HG03103 (cell line): Measurements from ENCODE around the gene MPHOSPH8.

Experiments used
- ATAC-seq: cut with Tn5 transposase; IDR thresholded peaks from one replicate; pipeline ENCODE4 v1.9.1; 2021; ENCODE audit warnings: low read depth; ENCODE audit not compliant: unreplicated experiment

The MPHOSPH8 gene, protein sequence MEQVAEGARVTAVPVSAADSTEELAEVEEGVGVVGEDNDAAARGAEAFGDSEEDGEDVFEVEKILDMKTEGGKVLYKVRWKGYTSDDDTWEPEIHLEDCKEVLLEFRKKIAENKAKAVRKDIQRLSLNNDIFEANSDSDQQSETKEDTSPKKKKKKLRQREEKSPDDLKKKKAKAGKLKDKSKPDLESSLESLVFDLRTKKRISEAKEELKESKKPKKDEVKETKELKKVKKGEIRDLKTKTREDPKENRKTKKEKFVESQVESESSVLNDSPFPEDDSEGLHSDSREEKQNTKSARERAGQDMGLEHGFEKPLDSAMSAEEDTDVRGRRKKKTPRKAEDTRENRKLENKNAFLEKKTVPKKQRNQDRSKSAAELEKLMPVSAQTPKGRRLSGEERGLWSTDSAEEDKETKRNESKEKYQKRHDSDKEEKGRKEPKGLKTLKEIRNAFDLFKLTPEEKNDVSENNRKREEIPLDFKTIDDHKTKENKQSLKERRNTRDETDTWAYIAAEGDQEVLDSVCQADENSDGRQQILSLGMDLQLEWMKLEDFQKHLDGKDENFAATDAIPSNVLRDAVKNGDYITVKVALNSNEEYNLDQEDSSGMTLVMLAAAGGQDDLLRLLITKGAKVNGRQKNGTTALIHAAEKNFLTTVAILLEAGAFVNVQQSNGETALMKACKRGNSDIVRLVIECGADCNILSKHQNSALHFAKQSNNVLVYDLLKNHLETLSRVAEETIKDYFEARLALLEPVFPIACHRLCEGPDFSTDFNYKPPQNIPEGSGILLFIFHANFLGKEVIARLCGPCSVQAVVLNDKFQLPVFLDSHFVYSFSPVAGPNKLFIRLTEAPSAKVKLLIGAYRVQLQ

DNA sequence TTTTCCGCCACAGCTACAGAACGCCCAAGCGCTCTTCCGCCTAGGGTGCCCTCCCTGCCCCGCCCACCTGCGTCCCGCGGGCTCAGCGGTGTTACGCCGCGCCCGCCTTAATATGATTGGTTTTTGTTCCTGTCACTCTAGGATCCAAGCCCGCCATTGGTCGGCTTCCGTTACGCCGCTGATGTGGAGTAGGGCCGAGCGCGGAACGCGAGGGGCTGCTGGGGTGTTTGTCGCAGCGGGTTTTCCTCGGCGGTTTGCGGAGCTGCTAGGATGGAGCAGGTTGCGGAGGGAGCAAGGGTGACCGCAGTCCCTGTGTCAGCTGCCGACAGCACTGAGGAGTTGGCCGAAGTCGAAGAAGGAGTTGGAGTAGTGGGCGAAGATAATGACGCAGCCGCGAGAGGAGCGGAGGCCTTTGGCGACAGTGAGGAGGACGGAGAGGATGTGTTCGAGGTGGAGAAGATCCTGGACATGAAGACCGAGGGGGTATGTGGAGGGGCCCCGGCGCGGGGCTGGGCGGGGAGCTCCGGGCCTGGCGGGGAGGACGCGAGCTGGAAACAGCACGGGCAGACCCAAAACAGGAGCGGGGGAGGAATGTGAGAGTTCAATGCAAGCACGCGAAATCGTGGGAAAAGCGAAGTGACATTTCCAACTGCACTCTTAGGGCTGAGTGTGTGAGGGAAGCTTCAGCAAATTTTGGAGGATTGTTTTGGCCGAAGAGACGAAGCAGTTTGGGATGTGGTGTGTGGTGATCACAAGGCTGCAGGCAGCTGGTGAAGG lies at the start of gene MPHOSPH8:
MPHOSPH8 (plus strand) TSS at position 181 of the 777 bp plus-strand sequence; CDS start at position 271, 90 bp downstream.
- ATAC-seq, result peak; percentile 96

DNA sequence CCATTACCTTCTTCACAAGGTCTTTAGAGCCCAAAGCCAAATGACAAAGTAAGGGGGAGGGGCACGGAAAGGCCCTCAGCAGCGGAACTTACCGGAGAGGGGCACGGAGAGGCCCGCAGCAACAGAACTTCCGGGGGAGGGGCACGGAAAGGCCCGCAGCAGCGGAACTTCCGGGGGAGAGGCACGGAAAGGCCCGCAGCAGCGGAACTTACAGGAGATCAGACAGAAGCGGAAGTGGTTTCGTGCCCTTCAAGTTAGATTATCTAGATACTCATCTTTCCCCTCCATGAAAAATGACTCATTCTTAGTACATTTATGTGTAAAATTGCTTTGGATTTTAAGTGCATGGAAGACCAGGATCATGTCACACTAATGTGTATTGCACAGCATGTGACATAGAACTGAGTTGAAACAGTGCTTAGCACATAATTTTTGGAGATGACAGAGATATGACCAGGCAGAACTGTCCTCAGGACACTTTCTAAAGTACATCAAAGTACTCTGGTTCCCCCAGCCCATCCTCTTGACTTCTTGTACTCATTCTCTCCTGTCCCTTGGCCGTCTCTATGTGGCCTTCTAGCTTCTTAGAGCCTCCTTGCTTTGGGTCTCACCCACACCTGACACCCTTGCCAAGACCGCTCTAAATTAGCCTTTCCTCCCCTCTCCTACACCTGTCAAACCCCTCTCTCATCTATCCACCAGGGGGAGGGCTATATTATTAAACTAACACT lies 46.4 kb upstream of the MPHOSPH8 start:
- ATAC-seq, result peak; percentile 69

DNA sequence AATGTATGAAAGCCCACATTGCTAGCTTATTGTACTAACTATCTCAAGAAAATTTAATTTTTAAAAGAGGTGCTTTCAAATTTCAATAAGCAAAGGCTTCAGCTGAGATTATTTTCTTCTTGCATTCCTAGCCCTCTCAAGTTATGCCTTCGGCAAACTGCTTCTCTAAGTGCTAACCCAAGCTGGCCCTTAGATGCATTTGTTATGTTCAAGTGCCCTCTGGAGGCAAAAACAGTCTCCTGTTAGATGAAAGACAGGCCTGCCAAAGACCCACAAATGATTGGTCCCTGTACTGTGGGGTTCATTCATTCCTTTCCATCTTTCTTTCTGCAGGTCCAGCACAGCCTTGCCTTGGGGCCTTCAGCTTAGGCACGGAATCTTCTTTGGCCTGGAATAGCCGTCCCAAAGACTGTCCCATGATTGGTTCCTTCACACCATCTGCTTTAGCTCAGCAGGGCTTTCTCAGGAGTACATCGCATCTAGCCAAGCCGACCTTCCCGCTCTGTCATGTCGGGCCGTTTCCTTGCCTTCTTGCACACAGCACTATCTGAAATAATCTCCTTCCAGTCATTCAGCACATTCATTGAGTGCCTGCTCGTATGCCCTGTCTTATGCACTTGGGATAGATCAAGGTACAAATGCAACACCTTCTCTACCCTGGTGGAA lies 45.7 kb upstream of the MPHOSPH8 start:
- ATAC-seq, result peak; percentile 57

DNA sequence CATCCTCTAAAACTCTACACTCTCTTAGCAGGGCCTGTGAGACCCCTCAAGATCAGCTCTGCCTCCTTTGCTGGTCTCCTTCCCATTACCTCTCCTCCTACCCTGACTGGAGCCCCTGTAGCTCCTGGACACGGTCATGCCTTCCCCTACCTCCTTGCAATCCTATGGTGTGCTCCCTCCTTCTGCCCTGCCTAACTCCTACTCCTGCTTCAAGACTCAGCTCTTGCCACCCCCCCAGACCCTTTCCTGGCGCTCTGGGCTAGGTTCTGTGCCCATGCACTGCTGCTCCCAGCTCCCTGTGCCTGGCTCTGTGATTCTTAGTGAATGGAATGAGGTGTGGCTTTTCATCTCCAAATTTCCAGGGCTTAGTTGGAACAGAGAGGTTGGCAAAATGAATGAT lies 44.1 kb upstream of the MPHOSPH8 start:
- no peak for ATAC-seq

DNA sequence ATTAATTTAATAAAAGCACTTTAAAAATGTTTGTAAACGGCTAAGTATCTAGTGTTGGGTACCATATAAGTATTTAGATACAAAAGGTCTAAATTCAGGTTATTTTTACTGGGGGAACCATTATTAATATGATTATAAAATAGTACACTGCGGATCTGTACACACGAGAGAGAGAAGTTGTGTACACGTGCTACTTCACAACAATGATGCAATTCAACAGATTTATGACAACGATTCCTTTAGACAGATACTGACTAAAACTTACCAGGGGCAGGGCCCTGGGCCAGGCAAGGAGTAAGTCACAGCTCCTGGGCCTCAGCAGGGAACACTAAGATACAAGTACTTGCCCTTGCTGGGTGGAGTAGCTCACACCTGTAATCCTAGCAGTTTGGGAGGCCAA lies 43.0 kb upstream of the MPHOSPH8 start:
- ATAC-seq, result no peak

DNA sequence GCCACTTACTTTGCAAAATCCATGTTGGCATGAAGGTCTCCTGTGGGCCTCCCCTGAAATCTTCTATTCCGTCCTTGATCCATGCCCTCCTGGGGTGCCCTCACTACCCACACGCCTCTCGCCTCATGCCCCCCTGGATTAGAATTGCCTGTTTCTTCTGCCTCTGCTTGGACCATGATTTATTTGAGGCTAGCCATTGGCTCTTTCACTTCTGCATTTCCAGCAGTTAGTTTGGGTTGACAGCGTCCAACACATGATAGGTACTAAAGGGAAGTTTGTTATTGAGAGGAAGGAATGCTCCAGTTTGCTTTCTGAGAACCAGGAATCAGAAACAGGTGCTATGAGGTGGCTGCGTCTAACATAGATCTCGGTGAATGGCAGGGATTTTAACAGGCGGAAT lies 41.6 kb upstream of the MPHOSPH8 start:
- ATAC-seq, result no peak

DNA sequence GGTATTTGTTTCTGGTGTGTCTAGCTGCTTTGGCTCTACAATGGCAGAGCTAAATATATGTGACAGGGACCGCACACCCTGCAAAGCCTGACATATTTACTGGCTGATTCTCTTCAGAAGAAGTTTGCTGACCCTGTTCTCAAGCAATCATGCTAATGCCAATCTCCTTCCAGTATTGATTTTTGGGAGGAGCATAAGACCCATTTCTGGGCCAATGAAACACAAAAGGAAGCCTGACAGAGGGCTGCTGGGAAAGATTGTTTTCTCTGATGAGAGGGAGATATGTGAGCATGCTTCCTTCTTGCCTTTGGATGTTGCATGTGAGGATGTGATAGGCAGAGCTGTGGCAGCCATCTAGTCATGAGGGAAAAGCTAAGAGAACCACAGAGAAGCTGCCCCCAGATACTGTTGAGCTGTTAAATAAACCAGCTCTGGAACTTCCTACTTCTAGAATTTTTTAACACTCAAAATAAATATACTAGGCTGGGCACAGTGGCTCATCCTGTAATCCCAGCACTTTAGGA lies 40.7 kb upstream of the MPHOSPH8 start:
- no peak for ATAC-seq

DNA sequence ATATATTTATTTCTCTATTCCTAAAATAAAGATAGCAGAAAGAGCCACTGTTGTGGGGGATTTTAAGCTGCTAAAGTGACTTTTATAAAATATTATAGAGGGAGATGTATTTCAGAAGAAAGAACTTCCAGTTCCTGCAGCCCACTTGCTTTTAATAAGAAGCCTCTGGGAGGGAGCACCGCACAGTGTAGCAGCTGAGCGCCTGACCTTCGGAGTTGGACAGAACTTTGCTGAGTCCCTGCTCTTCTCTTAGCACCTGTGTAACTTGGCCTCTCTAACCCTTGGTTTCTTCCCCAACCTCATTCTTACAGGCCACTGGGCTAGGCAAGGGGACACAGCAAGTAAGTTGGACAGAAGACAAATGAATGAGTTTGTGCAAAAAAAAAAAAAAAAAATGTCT lies 37.4 kb upstream of the MPHOSPH8 start:
- ATAC-seq, result no peak

DNA sequence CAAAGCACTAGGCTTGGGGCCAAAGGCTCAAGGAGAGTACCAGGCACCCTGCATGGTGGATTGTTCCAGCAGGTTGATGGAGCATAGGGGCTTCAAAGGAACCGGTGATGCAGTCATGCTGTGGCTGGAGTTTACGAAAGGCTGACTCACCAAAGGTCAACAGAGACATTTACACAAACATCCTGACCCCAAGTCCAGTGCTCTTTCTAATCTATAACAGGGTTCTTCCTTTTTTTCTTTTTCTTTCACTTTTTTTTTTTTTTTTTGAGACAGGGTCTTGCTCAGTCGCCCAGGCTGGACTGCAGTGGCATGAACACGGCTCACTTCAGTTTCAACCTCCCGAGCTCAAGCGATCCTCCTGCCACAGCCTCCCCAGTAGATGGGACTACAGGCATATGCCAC lies 36.5 kb upstream of the MPHOSPH8 start:
- no peak for ATAC-seq

DNA sequence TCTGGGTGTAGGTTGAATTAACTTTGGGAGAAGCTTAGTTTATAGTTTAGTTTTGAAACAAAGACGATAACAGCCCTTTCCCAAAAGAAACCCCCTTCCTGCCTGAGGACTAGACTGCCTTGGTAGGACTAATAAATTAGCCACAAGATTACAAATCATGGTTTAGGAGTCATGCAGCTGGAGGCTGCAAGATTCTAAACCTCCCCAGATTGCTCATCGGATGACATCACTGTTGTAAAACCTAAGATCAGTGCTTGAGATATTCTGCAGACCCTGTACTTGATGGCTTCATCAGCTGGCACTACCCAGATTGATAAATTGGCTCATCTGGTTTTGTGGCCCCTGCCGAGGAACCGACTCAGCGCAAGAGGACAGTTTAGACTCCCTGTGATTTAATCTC lies 35.9 kb upstream of the MPHOSPH8 start:
- ATAC-seq, result no peak

DNA sequence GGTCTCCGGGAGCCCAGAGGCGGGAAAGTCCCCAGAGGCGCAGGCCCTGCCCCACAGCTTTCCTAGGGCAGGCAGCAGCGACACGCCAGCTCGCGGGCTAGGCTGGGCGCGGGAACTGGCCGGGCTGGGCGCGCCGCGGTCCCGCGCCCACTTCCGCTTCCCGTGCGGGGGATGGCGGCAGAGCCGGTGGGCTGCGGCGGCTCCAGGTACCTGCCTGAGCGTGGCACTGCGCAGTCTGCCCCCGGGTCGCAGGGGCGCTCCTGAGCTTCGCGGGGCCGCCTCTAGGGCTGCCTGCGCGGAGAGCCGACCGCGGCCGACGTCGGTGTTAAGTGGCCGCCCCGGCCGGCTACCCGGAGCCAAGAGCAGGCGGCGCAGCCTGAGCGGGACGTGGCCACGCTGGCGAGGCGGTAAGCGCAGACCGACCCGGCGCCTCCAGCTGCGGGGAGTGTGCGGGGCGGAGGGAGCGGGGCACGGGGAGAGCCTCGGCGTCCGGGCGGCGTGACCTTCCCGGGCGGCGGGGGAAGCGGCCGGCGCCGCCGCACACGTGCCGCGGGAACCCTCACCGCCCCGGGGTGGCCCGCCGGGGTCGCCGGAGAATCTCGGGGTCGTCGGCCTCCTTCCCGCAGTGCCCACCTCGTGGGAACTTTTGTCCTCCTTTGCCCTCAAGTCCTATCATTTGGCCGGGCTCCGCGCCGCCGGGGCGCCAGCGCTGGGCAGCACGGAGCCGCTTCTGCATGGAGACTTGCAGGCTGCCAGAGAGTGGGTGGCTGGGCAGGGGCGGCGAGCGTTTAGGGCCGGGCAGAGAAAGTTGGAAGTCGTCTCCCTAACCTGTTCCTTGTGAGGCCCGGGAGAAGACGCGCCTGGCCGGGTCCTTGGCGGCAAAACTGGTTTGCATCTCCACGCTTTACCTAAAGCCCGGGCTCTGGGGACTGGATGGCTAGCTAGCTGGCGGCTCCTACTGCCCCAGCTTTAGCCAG lies 31.4 kb upstream of the MPHOSPH8 start:
- peak; percentile 79 for ATAC-seq

DNA sequence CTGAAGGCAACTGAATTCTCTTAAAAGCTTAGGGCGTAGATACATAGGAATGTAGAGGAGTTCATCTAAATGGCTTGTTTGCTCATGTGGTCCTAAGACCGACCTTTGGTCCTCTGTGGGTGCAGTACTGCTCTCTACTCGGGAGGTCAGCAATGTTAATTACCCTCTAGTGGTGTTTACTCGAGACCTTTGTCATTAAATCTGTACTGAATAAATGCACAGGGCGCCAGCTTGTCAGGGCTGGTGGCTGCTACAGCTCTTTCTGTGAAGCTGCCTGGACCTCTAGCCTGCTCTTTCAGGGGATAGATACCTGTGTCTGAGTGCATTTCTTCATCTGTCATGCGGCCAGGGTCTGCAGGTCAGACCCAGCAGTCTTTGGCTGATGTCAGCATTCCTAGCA lies 29.2 kb upstream of the MPHOSPH8 start:
- no peak for ATAC-seq

DNA sequence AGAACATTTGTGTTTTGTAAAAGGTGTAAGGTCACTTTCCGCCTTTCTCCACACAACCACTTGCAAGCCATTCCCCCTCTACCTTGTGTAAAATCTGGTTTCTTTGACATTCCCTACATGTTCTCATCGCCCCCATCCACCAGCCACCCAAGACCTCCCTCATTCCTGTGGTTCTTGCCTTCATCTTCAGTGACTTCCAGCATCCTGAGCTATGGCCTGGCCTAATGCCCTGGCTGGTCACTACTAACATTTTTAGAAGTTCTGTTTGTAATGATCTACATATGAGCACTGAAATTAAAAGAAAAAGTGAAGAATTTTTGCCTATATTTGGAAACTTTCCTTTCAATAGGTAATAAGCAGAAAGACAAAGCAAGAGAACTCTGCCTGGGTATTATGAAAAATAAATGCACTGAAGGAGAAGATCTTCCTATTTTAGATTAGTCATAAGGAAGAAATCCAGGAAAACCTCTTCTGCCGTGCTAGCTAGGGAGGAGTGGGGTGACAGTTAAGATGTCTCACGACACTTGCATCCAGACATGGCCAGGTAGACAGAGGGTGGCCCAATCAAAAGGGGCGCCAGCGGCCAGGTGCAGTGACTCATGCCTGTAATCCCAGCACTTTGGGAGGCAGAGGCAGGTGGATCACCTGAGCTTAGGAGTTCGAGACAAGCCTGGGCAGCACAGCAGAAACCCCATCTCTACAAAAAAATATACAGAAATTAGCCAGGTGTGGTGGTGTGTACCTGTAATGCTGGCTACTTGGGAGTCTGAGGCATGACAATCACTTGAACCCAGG lies 28.1 kb upstream of the MPHOSPH8 start:
- no peak for ATAC-seq

DNA sequence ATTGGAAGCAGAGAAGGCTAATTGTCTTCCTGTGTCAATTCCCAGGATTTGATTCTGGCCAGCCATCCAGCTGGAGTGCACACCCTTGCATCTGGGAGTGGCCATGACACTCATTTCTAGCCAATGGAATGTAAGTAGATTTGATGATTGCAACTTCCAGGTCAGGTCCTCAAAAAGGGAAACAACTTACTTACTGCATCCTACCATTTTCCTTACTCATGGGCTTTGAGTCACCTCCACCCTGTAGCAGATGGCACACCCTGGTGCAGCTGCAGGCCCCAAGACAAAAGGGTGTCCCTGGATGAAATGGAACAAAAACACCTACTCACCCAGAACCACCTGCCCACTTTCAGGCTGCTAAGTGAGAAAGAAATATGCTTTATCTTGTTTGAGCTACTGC lies 27.3 kb upstream of the MPHOSPH8 start:
- ATAC-seq, result no peak

DNA sequence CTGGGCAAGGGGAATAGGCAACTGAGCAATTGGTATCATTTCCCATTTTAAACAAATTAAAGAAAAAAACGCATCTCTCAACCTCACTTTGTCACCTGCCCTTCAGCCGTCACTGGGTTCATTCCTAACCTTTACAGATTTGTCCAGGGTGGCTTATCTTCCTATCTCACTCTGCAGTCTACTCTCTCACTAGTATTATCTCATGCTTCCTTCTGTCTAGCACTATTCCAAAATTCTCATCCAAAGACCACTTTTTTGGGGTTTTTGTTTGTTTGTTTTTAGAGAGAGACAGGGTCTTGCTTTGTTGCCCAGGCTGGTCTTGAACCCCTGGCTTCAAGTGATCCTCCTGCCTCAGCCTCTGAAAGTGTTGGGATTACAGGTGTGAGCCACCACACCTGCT lies 26.7 kb upstream of the MPHOSPH8 start:
- no peak for ATAC-seq

DNA sequence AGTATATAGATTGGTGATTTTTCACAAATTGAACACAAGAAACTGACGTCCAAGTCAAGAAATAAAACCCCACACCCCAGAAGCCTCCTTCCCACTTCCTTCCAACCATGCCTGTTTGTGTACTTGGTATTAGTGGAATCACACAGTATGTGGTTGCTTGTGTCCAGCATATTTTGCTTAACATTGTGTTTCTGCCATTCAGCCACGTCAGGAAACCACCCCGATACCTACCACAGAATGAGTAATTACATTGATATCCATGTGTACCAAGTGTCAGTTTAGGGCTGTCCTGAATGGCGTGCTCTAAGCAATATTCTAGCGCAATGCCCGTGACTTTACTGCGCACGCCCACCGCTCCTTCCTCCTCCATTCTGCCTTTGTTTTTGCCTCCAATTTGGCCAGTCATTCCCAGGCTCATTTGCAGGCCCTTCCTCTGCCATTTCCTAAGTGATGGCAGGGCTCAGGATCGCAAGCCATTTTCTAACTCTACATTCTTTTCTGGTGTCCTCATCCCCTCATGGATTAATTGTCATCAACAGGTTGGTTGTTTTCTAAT lies 25.9 kb upstream of the MPHOSPH8 start:
- ATAC-seq, result no peak

DNA sequence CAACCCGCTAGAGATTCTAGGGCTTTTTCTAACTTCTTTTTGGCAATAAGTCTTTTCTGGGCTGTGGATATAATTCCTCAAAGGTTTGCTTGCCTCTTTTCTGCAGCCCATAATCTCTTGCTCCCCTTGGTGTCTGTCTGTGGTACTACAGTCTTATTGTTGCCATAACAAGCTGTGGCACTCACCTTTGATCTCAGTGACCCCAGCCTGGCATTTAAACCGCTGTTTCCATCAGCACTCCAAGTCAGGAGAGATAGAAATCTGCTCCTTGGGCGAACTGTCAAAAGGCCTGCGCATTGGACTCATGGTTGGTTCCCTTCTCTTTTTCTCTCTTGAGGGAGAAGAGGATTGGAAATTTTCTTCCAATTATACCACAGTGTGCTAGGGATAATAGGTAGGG lies 14.5 kb upstream of the MPHOSPH8 start:
- ATAC-seq, result peak; percentile 61
